SK-N-SH (cell line): ENCODE data around the gene SNX27. TPM values are rescaled to one million over a fixed set of nuclear protein-coding genes. Genes with fewer than 3 reads are reported as not detected.

Experiments used
- CTCF ChIA-PET: fragments of 300-600, 350-600 bp; formaldehyde crosslinking; extraction: SDS; loops from one replicate; lab custom pipeline; 2021; lab: Yijun Ruan, JAX
- POLR2A ChIA-PET: fragments of 350-600 bp; sonication (Branson Sonifier 250); formaldehyde crosslinking; extraction: SDS; loops from one replicate; lab custom pipeline; 2020; ENCODE audit warnings: antibody characterized with exemption, inconsistent platforms; lab: Yijun Ruan, JAX
- DNase-seq: peaks from one replicate; pipeline ENCODE4 v3.0.0; 2012
- H2AFZ ChIP-seq: fragments of 200-600 bp; sonication (generic); 2 replicates; pipeline ENCODE4 v1.8.1; 2016; ENCODE audit warnings: antibody characterized with exemption, mild to moderate bottlenecking, low read depth
- H3F3A ChIP-seq: fragments of 200-600 bp; sonication (generic); replicated peaks from 2 replicates; pipeline ENCODE3; 2016; ENCODE audit warnings: antibody characterized with exemption, mild to moderate bottlenecking; ENCODE audit not compliant: insufficient read depth
- H3K27ac ChIP-seq, 2 experiments: fragments of 200-500 bp in 1 of 2; fragments of 200-600 bp in 1 of 2; sonication (Bioruptor generic) in 1 of 2; sonication (generic), shearing (Covaris generic) in 1 of 2; 2 replicates each; pipeline versions ENCODE4 v1.5.1 to v1.6.1; 2014 to 2016; ENCODE audit warnings: low read depth in 2 of 2, inconsistent platforms in 1 of 2, low read length in 1 of 2, mild to moderate bottlenecking in 1 of 2, mixed read lengths in 1 of 2
- H3K27me3 ChIP-seq: fragments of 200-600 bp; sonication (generic), shearing (Covaris generic); 2 replicates; pipeline ENCODE4 v1.6.1; 2016; ENCODE audit warnings: mixed run types; ENCODE audit not compliant: insufficient read depth
- H3K36me3 ChIP-seq, 2 experiments: fragments of 200-500 bp in 1 of 2; fragments of 200-600 bp in 1 of 2; sonication (Bioruptor generic) in 1 of 2; sonication (generic) in 1 of 2; replicated peaks in 1 of 2; 2 replicates each; pipeline versions ENCODE3 to v1.5.1; 2014 to 2016; ENCODE audit warnings: low read length in 1 of 2, mild to moderate bottlenecking in 1 of 2; ENCODE audit not compliant: insufficient read depth in 2 of 2, control insufficient read depth in 1 of 2
- H3K4me1 ChIP-seq, 2 experiments: fragments of 200-500 bp in 1 of 2; fragments of 200-600 bp in 1 of 2; sonication (Bioruptor generic) in 1 of 2; sonication (generic), shearing (Covaris generic) in 1 of 2; 2 replicates each; pipeline versions ENCODE4 v1.5.1 to v1.6.1; 2014 to 2016; ENCODE audit warnings: low read depth in 1 of 2, low read length in 1 of 2, mixed run types in 1 of 2; ENCODE audit not compliant: insufficient read depth in 2 of 2, control insufficient read depth in 1 of 2
- H3K4me2 ChIP-seq: fragments of 200-600 bp; sonication (generic), shearing (Covaris generic); 2 replicates; pipeline ENCODE4 v1.6.1; 2017; ENCODE audit warnings: mixed run types
- H3K4me3 ChIP-seq, 2 experiments: fragments of 200-500 bp in 1 of 2; fragments of 200-600 bp in 1 of 2; sonication (Bioruptor generic) in 1 of 2; sonication (generic), shearing (Covaris generic) in 1 of 2; 2 replicates each; pipeline versions ENCODE4 v1.5.1 to v1.8.1; 2014 to 2016; ENCODE audit warnings: low read depth in 2 of 2, inconsistent platforms in 1 of 2, low read length in 1 of 2, mild to moderate bottlenecking in 1 of 2, mixed read lengths in 1 of 2, moderate library complexity in 1 of 2
- H3K79me2 ChIP-seq: fragments of 200-600 bp; sonication (generic); 2 replicates; pipeline ENCODE4 v1.8.1; 2017; ENCODE audit warnings: mild to moderate bottlenecking; ENCODE audit not compliant: insufficient read depth
- H3K9ac ChIP-seq: fragments of 200-600 bp; sonication (generic); 2 replicates; pipeline ENCODE4 v1.6.1; 2017; ENCODE audit warnings: mixed run types
- H3K9me2 ChIP-seq: fragments of 200-600 bp; sonication (generic); 2 replicates; pipeline ENCODE4 v1.6.1; 2017; ENCODE audit warnings: mixed run types
- H3K9me3 ChIP-seq: fragments of 200-600 bp; sonication (generic); 2 replicates; pipeline ENCODE4 v1.6.1; 2017; ENCODE audit warnings: mixed run types, mild to moderate bottlenecking, moderate library complexity
- H4K20me1 ChIP-seq: fragments of 200-600 bp; sonication (generic); 2 replicates; pipeline ENCODE4 v1.6.1; 2017; ENCODE audit warnings: mild to moderate bottlenecking, mixed run types; ENCODE audit not compliant: insufficient read depth
- FOSL2 ChIP-seq: IDR thresholded peaks from 2 replicates; pipeline ENCODE4 v1.4.0; 2012; ENCODE audit warnings: low read depth, mild to moderate bottlenecking, moderate library complexity, borderline replicate concordance
- GABPA ChIP-seq: IDR thresholded peaks from 2 replicates; pipeline ENCODE4 v1.4.0; 2012; ENCODE audit warnings: low read depth, mild to moderate bottlenecking
- IRF3 ChIP-seq: fragments of 150-350 bp; IDR thresholded peaks from 2 replicates; pipeline ENCODE4 v1.6.1; 2016; ENCODE audit warnings: mild to moderate bottlenecking, low read depth, low read length
- JUND ChIP-seq: IDR thresholded peaks from 2 replicates; pipeline ENCODE4 v1.4.0; 2012
- MEF2A ChIP-seq: IDR thresholded peaks from 2 replicates; pipeline ENCODE4 v1.4.0; 2012; ENCODE audit warnings: low read depth, borderline replicate concordance
- NFIC ChIP-seq: IDR thresholded peaks from 2 replicates; pipeline ENCODE4 v1.4.0; 2012; ENCODE audit warnings: borderline replicate concordance
- NRF1 ChIP-seq: IDR thresholded peaks from 2 replicates; pipeline ENCODE4 v1.6.1; 2012; ENCODE audit warnings: low read depth, mild to moderate bottlenecking, low read length
- PBX3 ChIP-seq: IDR thresholded peaks from 2 replicates; pipeline ENCODE4; 2012
- POLR2AphosphoS5 ChIP-seq: IDR thresholded peaks from 2 replicates; pipeline ENCODE4 v1.6.1; 2012; ENCODE audit warnings: low read depth, low read length
- RCOR1 ChIP-seq: fragments of 150-350 bp; IDR thresholded peaks from 2 replicates; pipeline ENCODE4 v1.6.1; 2017; ENCODE audit warnings: antibody characterized with exemption, low read length
- RXRA ChIP-seq: IDR thresholded peaks from 2 replicates; pipeline ENCODE4 v1.4.0; 2012; ENCODE audit warnings: low read depth, mild to moderate bottlenecking, borderline replicate concordance
- SMC3 ChIP-seq: IDR thresholded peaks from 2 replicates; pipeline ENCODE4 v1.6.1; 2012; ENCODE audit warnings: low read depth, low read length, improper control_type of control experiment
- TAF1 ChIP-seq: IDR thresholded peaks from 2 replicates; pipeline ENCODE4 v1.6.1; 2012; ENCODE audit warnings: low read depth, mild to moderate bottlenecking, low read length, moderate library complexity, borderline replicate concordance
- TCF12 ChIP-seq: IDR thresholded peaks from 2 replicates; pipeline ENCODE4 v1.4.0; 2012
- USF1 ChIP-seq: IDR thresholded peaks from 2 replicates; pipeline ENCODE4 v1.4.0; 2012; ENCODE audit warnings: low read depth, borderline replicate concordance
- WGBS: methylation state at CpG from one replicate; pipeline ENCODE4 v1.1.6; 2017; ENCODE audit warnings: low lambda C conversion rate; 5-methylcytosine and 5-hydroxymethylcytosine counted together
- polyA plus RNA-seq, 3 experiments: library from polyadenylated mRNA; depleted of rRNA; stranded (reverse); fragments of >200 nt; gene quantifications; 2 replicates each; pipeline ENCODE4 v1.2.3, GENCODE V29; 2012
- TF ChIP-seq, protein P1 (sequence below): IDR thresholded peaks from 2 replicates; pipeline ENCODE4 v1.6.1; 2012; ENCODE audit warnings: mild to moderate bottlenecking, low read depth, low read length, moderate library complexity

Gene SNX27
- polyA plus RNA-seq, 1 of the 3 experiments (the other 2 are of a cell fraction): 10.8 TPM

- H2AFZ ChIP-seq: no peak overlapping the region
- H3K4me1 ChIP-seq: peaks cover 0 to 16% of the 10 kb centered on the region in 2 experiments; a peak in 2 of 4 replicates
- H3K9ac ChIP-seq: no peak overlapping the region
- H3K36me3 ChIP-seq: peaks cover 42 to 54% of the 10 kb centered on the region in 2 experiments
- no peaks in the 10 kb centered on the region for H3F3A ChIP-seq
- H3K9me2 ChIP-seq: no peaks in the 10 kb centered on the region
- ChIA-PET CTCF (no interaction called here), POLR2A (no interaction called here)
- 0 out of 2 replicates have a peak, but pooled peaks cover 4% of the 10 kb centered on the region for H4K20me1 ChIP-seq
- H3K27ac ChIP-seq: no peak overlapping the region
- 90% methylated on average over 5 of the region's 5 CpGs for WGBS
- TF ChIP-seq RCOR1: no peak
- TF ChIP-seq NFIC: no peak
- TF ChIP-seq POLR2AphosphoS5: no peak
- TF ChIP-seq TAF1: no peak
- TF ChIP-seq GABPA: no peak
- no peak for TF ChIP-seq NRF1
- no peak for TF ChIP-seq TCF12
- TF ChIP-seq MEF2A: no peak
- TF ChIP-seq, protein P1, sequence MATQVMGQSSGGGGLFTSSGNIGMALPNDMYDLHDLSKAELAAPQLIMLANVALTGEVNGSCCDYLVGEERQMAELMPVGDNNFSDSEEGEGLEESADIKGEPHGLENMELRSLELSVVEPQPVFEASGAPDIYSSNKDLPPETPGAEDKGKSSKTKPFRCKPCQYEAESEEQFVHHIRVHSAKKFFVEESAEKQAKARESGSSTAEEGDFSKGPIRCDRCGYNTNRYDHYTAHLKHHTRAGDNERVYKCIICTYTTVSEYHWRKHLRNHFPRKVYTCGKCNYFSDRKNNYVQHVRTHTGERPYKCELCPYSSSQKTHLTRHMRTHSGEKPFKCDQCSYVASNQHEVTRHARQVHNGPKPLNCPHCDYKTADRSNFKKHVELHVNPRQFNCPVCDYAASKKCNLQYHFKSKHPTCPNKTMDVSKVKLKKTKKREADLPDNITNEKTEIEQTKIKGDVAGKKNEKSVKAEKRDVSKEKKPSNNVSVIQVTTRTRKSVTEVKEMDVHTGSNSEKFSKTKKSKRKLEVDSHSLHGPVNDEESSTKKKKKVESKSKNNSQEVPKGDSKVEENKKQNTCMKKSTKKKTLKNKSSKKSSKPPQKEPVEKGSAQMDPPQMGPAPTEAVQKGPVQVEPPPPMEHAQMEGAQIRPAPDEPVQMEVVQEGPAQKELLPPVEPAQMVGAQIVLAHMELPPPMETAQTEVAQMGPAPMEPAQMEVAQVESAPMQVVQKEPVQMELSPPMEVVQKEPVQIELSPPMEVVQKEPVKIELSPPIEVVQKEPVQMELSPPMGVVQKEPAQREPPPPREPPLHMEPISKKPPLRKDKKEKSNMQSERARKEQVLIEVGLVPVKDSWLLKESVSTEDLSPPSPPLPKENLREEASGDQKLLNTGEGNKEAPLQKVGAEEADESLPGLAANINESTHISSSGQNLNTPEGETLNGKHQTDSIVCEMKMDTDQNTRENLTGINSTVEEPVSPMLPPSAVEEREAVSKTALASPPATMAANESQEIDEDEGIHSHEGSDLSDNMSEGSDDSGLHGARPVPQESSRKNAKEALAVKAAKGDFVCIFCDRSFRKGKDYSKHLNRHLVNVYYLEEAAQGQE: no peak
- no peak for TF ChIP-seq RXRA
- TF ChIP-seq USF1: no peak
- no peak for TF ChIP-seq PBX3
- no peak for TF ChIP-seq SMC3
- no peak for TF ChIP-seq FOSL2
- TF ChIP-seq IRF3: no peak
- no peak for TF ChIP-seq JUND
- peaks cover 27% of the 10 kb centered on the region; the same call in 1 of the 2 replicates for H3K79me2 ChIP-seq
- no peaks in the 10 kb centered on the region for H3K27me3 ChIP-seq
- no peak overlapping the region for H3K4me3 ChIP-seq
- DNase-seq: no peak
- H3K9me3 ChIP-seq: no peaks in the 10 kb centered on the region
- H3K4me2 ChIP-seq: no peak overlapping the region
Observed at GRCh38 chr1:151565502-151566189, 46.2 kb upstream of the SNX27 start.
